Activated CD4-positive, alpha-beta T cell treated with anti-CD3 and anti-CD28 coated beads, Interleukin-2, amount 50 U/mL, for 4 hours (primary cell): ENCODE results near the gene HES1.

Experiments used
- DNase-seq, 2 experiments: peaks; one replicate each; pipeline ENCODE4 v3.0.0-alpha.2; 2020

The HES1 gene

DNA sequence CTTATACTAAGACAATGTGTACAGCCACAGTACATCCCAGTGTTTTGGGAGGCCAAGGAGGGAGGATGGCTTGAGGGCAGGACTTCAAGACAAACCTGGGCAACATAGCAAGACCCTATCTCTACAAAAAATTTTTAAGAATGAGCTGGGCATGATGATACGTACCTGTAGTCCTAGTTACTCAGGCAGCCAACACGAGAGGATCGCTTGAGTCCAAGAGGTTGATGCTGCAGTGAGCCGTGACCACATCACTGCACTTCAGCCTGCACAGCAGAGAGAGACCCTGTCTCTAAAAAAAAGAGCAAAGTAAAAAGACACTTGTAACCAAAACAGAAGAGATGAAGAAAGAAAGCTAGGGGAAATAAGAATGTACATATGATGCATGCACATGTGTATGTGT is 38.5 kb downstream of the HES1 start:
- DNase-seq = no peak

DNA sequence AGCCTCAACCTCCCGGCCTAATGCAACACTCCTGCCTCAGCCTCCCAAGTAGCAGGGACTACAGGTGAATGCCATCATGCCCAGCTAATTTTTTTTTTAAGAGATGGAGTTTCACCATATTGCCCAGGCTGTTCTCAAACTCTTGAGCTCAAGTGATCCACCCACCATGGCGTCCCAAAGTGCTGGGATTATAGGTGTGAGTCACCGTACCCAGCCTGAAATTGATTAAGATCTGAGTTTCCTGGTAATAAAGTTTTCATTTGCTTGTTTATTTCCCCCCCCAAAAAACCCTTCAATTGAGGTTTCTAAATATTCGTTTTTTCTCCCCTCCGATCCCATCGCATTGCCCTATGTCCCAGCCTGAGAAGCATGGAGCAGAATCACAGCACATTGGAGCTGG is 39.0 kb downstream of the HES1 start:
- no peak for DNase-seq

DNA sequence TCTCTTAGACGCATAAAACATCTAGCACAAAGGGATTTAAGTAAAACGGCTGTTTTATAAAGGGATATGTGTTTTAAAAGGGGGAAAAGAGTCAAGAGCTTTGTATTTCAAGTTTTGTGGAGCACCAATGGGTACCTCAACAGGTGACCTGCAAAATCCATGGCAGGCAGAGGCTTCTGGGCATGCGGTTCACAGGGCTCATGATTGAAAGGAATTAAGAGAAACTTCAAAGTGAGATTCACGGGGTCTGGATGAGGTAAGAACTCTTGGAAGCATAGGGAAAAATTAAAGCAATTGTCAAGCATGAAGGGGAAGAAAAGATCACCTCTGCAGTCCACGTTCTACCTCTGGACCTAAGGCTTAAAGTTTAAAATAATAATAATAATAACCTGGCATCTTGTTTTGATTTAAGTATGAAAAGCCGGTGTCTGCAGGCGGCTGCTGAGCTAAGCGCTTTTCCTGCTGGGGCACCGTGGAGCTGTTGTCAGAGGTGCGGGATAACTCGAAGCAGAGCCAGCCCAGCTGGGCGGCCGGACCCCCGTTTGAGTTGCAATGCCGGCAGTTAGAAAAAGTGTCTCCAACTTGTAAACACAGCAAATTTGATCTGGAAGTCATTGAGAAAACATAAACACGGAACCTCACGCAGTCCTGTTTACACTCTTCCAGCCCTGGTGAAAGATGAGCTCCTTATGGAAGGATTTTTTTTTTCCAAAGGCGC is 40.5 kb downstream of the HES1 start:
- DNase-seq = no peak

DNA sequence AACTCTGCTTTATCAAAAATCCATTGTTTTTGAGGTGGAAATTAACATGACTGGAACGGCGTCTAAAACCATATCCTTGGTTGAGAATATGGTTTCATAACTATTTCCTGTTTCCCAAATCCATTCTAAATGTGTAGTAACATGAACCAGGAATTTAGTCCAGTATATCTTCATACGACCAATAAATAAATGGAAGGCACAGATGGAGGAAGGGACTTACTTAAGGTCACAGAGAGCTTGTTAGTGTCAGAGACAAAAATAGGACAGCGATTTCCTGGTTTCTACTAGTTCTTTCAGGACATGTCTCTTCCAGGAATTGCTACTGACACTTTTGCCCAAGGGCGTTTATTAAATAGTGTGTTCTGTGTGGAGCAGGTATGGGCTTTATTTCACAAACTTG is 41.2 kb downstream of the HES1 start:
- DNase-seq = no peak

DNA sequence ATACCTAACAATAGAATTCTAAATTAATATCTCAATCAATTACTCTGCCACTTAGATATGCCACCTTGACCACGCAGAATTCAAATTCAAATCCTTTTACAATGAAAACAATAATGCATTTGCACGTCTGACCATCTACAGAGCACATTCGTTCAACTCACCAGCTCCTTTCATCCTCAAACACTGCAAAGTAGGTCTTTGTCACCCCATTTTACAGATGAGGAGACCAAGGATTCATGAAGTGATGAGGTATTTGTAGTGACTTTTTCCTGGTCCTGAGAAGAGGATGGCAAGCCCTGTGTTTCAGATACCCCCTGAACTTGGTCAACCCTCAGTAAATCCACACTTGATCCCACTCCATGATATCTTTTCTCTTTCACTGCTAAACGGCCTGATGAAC is 42.2 kb downstream of the HES1 start:
- DNase-seq = no peak

DNA sequence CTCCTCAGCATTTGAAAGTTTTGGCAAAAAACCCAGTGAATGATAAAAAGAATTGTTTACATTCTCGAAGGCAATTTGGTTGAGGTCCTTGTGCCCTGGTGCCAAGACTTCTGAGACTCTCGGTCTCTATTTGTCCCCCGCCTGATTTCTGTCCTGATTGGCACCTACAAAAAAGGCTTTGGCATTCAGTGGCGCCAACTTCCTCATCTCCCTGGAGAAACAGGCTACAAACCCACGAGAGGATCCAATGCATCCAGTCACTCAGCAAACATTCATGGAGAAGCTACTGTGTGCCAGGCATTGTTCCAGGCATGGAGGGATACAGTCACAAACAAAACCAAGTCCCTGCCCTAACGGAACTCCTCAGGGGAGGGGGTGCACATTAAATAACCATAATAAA is 42.7 kb downstream of the HES1 start:
- no peak for DNase-seq

DNA sequence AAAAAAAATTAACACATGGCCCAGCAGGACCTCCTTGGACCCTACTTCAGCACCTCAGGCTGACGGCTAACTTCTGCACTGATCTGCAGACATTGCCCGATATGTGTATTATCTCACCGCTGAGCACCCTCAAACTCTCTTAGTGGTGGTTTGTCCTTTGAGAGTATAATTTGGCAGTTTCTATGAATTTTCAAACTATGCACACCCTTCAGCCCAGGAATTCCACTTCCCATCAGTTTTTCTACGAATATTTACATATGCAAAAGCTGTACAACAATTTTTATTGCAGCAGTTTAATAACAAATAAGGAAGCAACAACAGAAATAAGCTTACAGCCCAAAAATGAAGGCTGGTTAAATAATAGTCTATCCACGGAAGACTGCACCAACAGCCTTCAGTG is 44.6 kb downstream of the HES1 start:
- no peak for DNase-seq

DNA sequence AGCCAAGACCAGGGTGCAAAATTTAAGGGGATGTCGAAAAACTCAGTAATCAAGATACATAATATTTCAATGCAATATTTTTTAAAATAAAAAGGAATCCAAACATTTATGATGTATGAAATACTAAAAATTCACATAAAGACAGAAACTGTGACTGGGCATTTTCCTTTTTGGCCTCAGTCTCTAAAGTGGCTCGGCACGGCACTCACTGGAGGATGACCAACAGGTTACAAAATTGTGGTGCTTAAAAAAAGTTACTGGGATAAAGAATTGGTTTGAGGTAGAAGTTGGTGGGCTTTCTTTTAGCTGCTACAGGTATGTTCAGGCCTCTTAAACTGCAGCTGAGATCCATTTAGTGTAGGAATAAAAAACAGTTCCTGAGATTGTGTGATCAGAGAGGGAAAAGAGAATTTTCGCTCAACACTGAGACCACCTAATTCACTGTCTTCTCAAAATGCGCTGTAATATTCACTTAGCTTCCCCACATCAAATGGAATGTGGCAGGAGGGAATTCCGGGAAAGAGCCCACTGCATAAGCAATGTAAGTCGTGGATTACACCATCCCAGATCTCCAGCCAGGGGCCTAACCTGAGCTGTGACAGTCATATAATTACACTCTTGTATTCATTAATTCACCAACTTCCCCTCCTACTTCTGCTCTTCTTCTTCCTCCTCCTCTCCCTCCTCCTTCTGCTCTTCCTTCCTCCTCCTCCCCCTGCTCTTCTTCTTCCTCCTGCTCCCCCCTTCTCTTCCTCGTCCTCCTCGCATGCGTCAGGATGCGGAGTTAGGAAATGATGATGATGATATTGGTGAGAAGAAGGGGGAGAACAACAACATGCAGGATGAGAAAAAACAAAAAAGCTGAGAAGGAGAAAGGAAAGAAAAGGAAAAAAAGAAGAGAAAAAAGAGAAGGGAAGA is 45.9 kb downstream of the HES1 start:
- no peak for DNase-seq

DNA sequence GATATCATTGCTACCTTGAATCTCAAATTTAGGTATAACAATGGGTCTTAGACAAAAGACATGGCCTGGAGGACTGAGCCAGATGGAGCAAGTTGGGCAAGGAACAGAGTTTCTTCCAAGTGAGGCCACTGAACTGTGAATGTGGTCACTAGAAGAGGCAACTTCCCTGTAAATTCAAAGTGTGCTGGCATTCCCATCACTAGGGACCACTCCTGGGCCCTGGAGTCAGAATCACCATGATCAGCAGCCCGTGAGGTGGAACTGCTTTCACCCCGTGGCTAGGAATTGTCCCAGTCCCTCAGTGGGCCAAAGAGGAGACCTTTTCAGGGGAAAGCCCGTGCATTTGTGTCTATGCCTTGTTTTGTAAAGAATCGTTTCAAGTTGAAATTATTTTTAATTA is 47.3 kb downstream of the HES1 start:
- no peak for DNase-seq

DNA sequence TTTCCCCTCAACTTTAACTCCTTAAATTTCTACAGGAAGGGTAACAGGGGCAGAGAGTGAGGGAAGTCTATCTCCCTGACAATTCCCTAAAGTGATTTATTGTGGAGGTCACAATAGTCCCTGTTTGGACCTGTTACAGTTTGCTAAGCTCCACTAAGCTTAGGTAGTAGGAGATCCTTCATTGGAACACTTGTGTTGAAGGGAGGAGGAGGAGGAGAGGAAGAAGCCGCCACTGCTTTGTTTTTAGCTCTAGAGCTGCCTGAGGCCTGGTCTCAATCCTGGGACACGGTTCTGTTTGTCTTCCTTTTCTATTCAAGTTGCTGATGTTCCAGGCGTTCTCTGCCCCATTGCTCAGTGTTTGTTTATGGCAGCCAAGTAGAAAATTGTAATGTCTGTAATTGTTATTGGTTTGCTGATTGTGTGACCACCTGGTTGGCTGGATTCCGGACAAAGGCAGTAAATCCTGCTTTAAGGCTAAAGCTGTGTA is 48.4 kb downstream of the HES1 start:
- DNase-seq = no peak

DNA sequence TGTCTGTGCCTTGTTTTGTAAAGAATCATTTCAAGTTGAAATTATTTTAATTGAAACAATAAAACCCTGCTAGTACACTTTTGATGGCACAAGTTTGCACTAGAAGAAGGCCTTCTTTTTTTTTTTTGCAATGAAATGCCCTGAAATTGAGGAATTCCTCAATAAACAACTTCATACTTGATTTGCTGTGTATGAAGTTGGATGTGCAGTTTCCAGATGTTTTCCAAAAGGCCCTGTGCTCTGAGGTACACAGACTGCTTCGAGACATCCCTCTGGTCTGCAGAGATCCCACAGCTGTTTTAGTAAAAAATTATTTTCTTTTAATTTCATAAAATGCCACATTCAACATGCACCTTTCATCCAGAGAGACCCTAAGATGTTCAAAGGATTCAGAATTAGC is 48.9 kb downstream of the HES1 start:
- no peak for DNase-seq

DNA sequence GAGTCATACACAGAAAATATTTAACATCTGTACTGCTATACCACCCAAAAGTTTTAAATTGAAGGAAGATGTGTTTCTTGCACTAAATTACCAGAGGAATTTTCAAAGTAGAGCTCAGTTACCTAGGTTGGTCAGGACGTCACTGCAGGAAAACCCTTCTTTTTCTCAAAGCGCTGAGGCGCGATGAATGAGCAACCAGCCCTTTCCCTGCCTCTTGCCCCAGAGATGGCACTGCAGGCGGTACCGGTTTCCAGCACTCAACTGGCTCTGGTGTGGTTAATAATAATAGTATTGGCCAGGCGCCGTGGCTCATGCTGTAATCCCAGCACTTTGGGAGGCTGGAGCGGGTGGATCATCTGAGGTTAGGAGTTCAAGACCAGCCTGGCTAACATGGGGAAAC is 49.3 kb downstream of the HES1 start:
- no peak for DNase-seq

DNA sequence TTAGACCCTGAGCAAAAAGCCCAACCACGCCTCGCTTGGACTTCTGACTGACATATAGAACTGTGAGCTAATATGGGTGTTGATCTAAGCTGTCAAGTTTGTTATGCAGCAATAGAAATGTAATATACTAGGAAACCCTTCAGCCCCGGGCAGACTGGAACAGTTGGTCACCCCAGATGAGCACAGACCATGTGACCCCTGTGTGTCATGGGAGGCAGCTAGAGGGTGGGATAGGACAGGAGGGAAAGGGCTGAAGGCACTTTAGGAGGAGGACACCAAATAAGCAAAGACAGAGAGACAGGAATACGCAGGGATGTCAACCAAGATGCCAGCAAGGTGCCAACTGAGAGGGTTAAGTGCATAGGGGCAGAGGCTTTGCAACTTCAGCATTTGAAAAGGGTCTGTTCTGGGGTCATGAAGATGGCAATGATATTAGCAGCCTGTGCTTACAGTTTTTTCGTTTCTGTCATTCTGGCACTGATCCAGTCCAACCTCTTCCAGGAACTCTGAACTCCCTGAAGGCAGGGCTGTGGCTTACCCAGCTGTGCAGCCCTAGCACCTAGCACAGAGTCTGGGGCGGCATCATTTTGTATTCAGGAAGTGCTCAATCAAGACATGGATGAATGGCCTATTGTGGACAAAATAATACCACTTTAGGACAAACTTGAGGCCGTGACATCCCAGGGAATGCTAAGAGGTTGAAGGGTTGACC is 51.4 kb downstream of the HES1 start:
- DNase-seq = no peak
